HUES48 (cell line): Measurements from ENCODE around the gene TCHH.
"Not testable (repeated sequence)": the region's sequence is repeated elsewhere in the genome, so short reads cannot be mapped to it uniquely, and the experiment has no call there.

Experiments used
- H3K27ac ChIP-seq: one replicate; pipeline ENCODE4 v1.7.0; 2013; ENCODE audit warnings: low read depth, low read length, inconsistent platforms
- H3K27me3 ChIP-seq: 2 replicates; pipeline ENCODE4 v1.6.1; 2013; ENCODE audit warnings: mild to moderate bottlenecking, low read length; ENCODE audit not compliant: control insufficient read depth, insufficient read depth
- H3K36me3 ChIP-seq: 2 replicates; pipeline ENCODE4 v1.6.1; 2013; ENCODE audit warnings: low read length; ENCODE audit not compliant: control insufficient read depth, insufficient read depth
- H3K4me1 ChIP-seq: 2 replicates; pipeline ENCODE4 v1.6.1; 2013; ENCODE audit warnings: mild to moderate bottlenecking, low read length; ENCODE audit not compliant: control insufficient read depth, insufficient read depth
- H3K4me3 ChIP-seq: 2 replicates; pipeline ENCODE4 v1.5.1; 2013; ENCODE audit warnings: mild to moderate bottlenecking, low read depth, low read length
- H3K9ac ChIP-seq: 2 replicates; pipeline ENCODE4 v1.6.1; 2013; ENCODE audit warnings: mild to moderate bottlenecking, low read depth, low read length, moderate library complexity
- H3K9me3 ChIP-seq: 2 replicates; pipeline ENCODE4 v1.6.1; 2013; ENCODE audit warnings: low read length; ENCODE audit not compliant: control insufficient read depth, insufficient read depth

Gene TCHH

GRCh38 chr1:152089014-152089674 is 26.1 kb downstream of the TCHH start, which contains the start of gene TCHHL1:
Gene TCHHL1, minus strand, starts transcription at chr1:152089064. Its CDS starts 921 bp downstream, at chr1:152088143.
- H3K27ac ChIP-seq, result no peak within 1 kb of the TSS
- H3K9me3 ChIP-seq, result peaks cover 9% of the 10 kb centered on the region
- H3K27me3 ChIP-seq, result no peaks in the 10 kb centered on the region
- no peak within 1 kb of the TSS for H3K4me3 ChIP-seq
- H3K4me1 ChIP-seq, result no peaks in the 10 kb centered on the region
- H3K36me3 ChIP-seq, result no peaks in the 10 kb centered on the region
- H3K9ac ChIP-seq, result no peak within 1 kb of the TSS

GRCh38 chr1:152086760-152087159 is 28.5 kb downstream of the TCHH start:
- H3K36me3 ChIP-seq, result no peaks in the 10 kb centered on the region
- peaks cover 10% of the 10 kb centered on the region; the same call in 1 of the 2 replicates for H3K9me3 ChIP-seq
- no peaks in the 10 kb centered on the region for H3K27me3 ChIP-seq
- H3K9ac ChIP-seq, result no peak overlapping the region
- no peak overlapping the region for H3K27ac ChIP-seq
- H3K4me1 ChIP-seq, result no peaks in the 10 kb centered on the region
- no peak overlapping the region for H3K4me3 ChIP-seq

DNA sequence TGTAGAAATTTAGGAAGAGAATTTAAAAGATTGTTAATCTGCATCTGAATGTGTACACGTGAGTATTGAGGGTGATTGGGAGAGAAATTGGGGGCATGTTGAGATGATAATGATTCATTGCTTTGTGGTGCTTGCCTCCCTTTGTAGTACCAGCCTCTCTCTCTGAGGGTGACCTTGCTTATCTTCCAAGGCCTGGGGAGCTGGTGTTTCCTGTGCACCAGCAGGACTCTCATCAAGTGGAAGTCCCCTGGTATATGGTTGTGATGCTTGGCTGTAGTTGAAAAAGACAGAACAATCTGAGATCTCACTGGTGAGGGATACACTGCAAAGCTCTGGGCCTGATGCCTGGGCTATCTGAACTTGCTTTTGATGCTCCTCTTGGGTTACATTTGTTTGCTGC is 30.4 kb downstream of the TCHH start:
- Histone ChIP-seq H3K9ac (no peak overlapping the region), H3K9me3 (peaks cover 10% of the 10 kb centered on the region; the same call in 1 of the 2 replicates), H3K27me3 (no peaks in the 10 kb centered on the region), H3K4me1 (no peaks in the 10 kb centered on the region), H3K27ac (no peak overlapping the region), H3K4me3 (no peak overlapping the region), H3K36me3 (no peaks in the 10 kb centered on the region)

DNA sequence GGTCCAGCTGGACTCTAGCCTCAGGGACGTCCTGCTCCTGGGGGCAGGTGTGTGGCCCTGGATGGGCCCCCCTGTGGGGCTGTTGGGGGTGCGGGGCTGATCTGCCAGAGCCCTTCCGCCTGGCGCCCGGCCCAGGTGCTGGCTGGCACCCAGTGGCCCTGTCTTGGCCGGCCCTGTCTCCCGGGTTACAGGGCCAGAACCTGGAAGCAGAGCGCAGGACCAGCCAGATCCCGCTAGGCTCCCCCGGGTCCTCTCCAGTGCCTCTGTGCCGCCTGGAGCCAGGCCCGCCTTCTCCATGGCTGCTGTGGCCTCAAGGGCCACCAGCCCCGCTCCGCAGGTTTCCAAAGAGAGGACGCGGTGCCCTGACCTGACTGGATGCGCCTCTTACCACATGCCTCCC is 34.2 kb downstream of the TCHH start:
- not testable (repeated sequence) for H3K36me3 ChIP-seq, H3K9ac ChIP-seq, H3K4me1 ChIP-seq, H3K27me3 ChIP-seq, H3K4me3 ChIP-seq, H3K27ac ChIP-seq, H3K9me3 ChIP-seq

DNA sequence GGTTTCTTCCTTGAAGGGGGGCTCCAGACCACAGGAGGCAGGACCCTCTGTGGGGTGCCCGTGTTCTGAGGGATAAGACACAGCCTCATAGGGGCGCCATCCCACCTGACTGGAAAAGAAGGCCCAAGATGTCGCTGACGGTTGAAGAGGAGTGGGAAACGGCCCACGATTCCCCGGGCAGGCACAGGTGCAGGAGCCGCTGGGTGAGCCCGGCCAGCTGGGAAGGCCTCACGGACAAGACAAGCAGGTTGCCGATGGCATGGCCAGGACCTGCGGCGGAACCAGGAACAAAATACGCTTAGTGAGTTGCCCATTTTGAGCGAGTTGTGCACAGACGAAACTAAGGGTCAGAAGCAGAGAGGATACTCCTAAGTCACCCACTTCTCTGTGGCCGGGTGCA is 34.8 kb downstream of the TCHH start:
- H3K27me3 ChIP-seq, result not testable (repeated sequence)

GRCh38 chr1:152078831-152079441 is 36.3 kb downstream of the TCHH start:
- Histone ChIP-seq H3K9me3 (peaks cover 3% of the 10 kb centered on the region; the same call in 1 of the 2 replicates), H3K4me1 (no peaks in the 10 kb centered on the region), H3K4me3 (no peak overlapping the region), H3K27ac (no peak overlapping the region), H3K27me3 (no peaks in the 10 kb centered on the region), H3K36me3 (no peaks in the 10 kb centered on the region), H3K9ac (no peak overlapping the region)

More for the DNA sequence above, 34.8 kb downstream of the TCHH start:
- H3K9ac ChIP-seq, H3K9me3 ChIP-seq, H3K4me3 ChIP-seq, H3K36me3 ChIP-seq, H3K4me1 ChIP-seq, H3K27ac ChIP-seq: not testable (repeated sequence)

DNA sequence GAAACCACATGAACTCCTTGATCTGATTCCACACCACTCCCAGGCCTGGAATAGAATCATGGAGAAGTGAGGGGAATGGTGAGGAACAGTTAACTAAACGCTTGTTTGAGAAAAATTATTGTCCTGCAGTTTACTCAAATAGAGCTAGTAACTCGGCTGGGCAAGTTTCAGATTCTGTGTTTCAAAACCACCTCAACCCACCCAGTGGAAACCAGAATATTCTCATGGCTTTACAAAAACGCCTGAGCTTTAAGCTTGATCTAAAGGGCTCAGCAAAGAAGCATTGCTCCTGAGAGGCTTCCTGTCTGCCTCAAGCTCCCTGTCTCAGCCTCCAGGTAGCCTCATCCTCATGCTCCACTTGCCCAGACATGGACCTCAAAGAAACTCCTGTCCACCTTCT is 42.9 kb downstream of the TCHH start:
- H3K4me1 ChIP-seq, result peaks cover 16% of the 10 kb centered on the region
- H3K36me3 ChIP-seq, result no peaks in the 10 kb centered on the region
- H3K27ac ChIP-seq, result no peak overlapping the region
- 0 out of 2 replicates have a peak, but pooled peaks cover 3% of the 10 kb centered on the region for H3K27me3 ChIP-seq
- H3K9me3 ChIP-seq, result no peaks in the 10 kb centered on the region
- H3K9ac ChIP-seq, result no peak overlapping the region
- H3K4me3 ChIP-seq, result no peak overlapping the region

- Histone ChIP-seq H3K27me3 (peaks cover 8% of the 10 kb centered on the region; the same call in 1 of the 2 replicates), H3K4me1 (peaks cover 16% of the 10 kb centered on the region), H3K36me3 (no peaks in the 10 kb centered on the region), H3K9ac (no peak overlapping the region), H3K9me3 (no peaks in the 10 kb centered on the region), H3K4me3 (no peak overlapping the region), H3K27ac (no peak overlapping the region)
These were observed 44.1 kb downstream of the TCHH start for GRCh38 chr1:152071123-152071522.

- H3K27ac ChIP-seq, result no peak overlapping the region
- no peaks in the 10 kb centered on the region for H3K36me3 ChIP-seq
- H3K4me1 ChIP-seq, result peaks cover 16% of the 10 kb centered on the region
- peaks cover 8% of the 10 kb centered on the region; the same call in 1 of the 2 replicates for H3K27me3 ChIP-seq
- H3K4me3 ChIP-seq, result no peak overlapping the region
- no peaks in the 10 kb centered on the region for H3K9me3 ChIP-seq
- no peak overlapping the region for H3K9ac ChIP-seq
These were observed 47.3 kb downstream of the TCHH start for GRCh38 chr1:152067929-152068328.

DNA sequence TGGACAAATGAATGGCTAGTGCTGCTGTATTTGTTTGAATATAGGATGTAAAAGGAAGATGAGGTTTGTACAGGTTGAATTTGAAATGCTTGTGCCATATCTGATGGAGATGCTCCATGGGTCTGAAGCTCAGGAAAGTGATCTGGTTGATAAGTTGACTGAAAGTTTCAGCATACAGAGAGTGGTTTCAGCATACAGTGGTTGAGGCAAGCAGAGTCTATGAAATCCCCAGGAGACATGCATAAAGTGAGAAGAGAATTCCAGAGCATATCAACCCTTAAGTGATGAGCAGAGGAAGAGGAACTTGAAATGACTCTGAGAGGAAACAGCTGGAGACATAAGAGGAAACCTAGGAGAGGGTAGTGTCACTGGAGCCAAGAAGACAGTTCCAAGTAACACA is 48.1 kb downstream of the TCHH start:
- no peaks in the 10 kb centered on the region for H3K9me3 ChIP-seq
- H3K4me3 ChIP-seq, result no peak overlapping the region
- no peak overlapping the region for H3K27ac ChIP-seq
- peaks cover 8% of the 10 kb centered on the region; the same call in 1 of the 2 replicates for H3K27me3 ChIP-seq
- H3K9ac ChIP-seq, result no peak overlapping the region
- peaks cover 16% of the 10 kb centered on the region for H3K4me1 ChIP-seq
- no peaks in the 10 kb centered on the region for H3K36me3 ChIP-seq

DNA sequence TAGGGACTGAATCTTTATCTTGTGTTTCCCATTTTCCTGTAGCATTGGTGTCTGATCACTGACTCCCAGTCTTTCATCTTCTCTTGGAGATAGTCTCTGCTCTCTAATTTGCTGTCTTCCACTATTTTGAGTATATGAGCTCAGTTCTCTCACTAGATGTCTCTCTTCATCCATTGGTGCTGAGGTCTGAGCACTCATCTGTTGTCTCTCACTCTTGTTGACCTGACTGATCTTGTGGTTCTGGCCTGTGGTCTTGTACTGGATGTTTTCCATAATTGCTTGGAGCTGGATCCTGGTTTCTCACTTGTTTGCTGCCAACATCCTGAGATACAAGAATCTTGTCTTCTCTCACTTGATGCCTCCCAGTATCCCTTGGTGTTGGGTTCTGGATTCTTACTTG is 53.3 kb downstream of the TCHH start:
- Histone ChIP-seq H3K27ac (no peak overlapping the region), H3K4me1 (no peaks in the 10 kb centered on the region), H3K4me3 (no peak overlapping the region), H3K9me3 (peaks cover 4% of the 10 kb centered on the region), H3K9ac (no peak overlapping the region), H3K36me3 (no peaks in the 10 kb centered on the region), H3K27me3 (peaks cover 2% of the 10 kb centered on the region; the same call in 1 of the 2 replicates)
